Measurements from ENCODE around the gene CAPG.

The CAPG gene

DNA sequence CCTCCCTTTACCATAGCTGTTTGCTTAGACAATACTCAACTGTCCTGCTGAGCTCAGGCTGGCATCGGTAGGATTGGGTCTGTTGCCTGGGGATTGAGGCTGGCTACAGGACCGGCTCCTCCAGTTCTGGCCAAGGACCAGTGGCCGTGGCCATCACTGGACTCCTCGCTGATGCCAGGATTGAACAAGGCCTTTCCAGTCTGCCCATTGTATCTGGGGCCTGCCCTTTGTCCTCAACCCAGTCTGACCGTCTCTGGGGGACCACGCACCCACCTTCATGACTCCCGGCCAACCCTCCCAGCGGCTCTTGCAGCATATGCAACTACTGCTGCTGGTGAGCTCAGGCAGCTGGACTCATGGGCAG is 37.0 kb upstream of the CAPG start:
- Mint-ChIP-seq H3K27ac (no peak overlapping the region), H3K4me3 (no peak overlapping the region), H3K9me3 (no peaks in the 10 kb centered on the region), H3K4me1 (peaks cover 15% of the 10 kb centered on the region), H3K27me3 (ENCODE audit: low read depth, poor library complexity) (no peaks in the 10 kb centered on the region), H3K36me3 (ENCODE audit: low read depth) (no peaks in the 10 kb centered on the region)
- DNase-seq = no peak
- TF ChIP-seq, protein P1, sequence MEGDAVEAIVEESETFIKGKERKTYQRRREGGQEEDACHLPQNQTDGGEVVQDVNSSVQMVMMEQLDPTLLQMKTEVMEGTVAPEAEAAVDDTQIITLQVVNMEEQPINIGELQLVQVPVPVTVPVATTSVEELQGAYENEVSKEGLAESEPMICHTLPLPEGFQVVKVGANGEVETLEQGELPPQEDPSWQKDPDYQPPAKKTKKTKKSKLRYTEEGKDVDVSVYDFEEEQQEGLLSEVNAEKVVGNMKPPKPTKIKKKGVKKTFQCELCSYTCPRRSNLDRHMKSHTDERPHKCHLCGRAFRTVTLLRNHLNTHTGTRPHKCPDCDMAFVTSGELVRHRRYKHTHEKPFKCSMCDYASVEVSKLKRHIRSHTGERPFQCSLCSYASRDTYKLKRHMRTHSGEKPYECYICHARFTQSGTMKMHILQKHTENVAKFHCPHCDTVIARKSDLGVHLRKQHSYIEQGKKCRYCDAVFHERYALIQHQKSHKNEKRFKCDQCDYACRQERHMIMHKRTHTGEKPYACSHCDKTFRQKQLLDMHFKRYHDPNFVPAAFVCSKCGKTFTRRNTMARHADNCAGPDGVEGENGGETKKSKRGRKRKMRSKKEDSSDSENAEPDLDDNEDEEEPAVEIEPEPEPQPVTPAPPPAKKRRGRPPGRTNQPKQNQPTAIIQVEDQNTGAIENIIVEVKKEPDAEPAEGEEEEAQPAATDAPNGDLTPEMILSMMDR (IDR thresholded peaks at IDR 0.05) = no peak

DNA sequence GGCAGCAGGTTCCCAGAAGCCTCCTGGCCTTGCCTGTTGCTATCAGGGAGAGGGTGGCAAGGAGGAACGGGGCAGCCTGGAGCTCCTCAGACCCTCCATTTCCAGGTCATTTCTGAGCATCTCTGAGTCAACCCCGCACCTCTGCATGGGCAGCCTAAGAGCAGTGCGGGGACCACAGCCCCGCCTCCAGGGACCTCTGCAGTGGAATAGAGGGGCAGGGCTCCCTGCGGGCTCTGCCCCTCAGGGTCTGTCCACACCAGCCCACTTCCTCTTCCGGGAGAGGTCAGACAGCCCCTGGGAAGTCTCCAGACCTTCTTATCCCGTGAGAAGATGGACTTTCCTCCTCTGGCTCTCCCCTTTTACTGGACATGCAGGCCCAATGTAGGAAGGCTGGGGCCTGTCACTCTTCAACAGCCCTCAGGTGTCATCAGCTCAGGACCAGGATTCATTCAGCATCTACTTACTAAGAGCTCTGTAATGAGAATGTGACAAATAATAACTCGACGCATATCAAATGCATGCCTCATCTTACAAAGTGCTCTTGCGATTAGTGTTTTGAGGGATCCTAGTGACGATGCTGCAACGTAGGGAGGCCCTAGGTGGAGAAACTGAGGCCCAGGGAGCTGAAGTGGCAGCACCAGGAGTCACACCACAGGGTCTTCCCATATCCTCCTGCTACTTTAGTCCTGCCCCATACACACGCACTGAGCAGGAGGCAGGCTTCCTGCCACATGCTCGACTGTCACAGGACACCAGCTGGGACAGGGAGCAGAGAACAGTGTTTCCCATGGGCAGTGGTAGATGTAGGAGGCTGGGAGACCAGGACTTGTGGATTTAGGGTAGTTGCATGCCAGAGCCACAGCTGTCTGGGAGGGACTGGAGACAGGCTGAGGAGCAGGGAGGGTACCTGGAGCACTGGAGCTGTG is 36.4 kb upstream of the CAPG start:
- Mint-ChIP-seq H3K27me3 (ENCODE audit: low read depth, poor library complexity) (no peaks in the 10 kb centered on the region), H3K9me3 (no peaks in the 10 kb centered on the region), H3K4me1 (peaks cover 14% of the 10 kb centered on the region), H3K36me3 (ENCODE audit: low read depth) (no peaks in the 10 kb centered on the region), H3K27ac (no peak overlapping the region), H3K4me3 (no peak overlapping the region)
- DNase-seq = no peak
- TF ChIP-seq, protein P1 (IDR thresholded peaks at IDR 0.05) = no peak

DNA sequence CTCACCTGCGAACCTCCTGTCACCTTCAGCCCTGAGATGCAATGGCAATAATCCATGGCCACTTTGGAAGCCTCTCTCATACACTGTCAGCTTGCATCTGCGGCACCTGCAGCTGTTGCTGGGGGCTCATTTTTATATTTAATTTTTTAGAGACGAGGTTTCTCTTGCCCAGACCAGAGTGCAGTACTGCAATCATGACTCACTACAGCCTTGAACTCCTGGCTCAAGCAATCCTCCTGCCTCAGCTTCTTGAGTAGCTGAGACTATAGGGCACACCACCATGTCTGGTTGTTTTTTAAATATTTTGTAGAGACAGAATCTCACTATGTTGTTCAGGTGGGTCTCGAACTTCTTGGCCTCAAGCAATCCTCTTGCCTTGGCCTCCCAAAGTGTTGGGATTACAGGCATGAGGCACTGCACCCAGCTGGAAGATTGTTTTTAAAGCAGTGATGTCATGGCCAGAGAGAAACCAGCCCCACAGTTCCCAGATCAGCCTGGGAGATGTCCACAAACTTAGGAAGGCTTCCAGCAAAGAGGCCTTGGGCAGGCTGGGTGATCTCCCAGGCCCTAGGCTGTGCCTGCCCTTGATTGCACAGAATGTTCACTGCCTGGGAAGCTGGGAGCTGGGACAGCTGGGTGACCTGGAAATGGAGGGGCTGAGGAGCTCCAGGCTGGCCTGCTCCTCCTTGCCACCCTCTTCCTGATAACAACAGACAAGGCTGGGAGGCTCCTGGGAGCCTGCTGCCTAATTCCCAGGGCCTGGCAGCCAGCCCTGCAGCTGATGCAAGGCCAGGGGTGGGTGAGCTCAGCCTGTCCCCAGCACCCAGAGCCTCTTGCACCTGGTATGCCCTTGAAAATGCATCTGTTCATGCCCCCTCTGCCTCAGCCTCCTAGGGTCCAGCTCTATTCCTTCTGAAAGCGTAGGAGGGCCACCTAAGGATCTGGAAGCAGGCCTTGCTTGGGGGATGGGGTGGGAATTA is 35.4 kb upstream of the CAPG start:
- DNase-seq = no peak
- no peak overlapping the region for H3K27ac Mint-ChIP-seq
- no peaks in the 10 kb centered on the region for H3K9me3 Mint-ChIP-seq

DNA sequence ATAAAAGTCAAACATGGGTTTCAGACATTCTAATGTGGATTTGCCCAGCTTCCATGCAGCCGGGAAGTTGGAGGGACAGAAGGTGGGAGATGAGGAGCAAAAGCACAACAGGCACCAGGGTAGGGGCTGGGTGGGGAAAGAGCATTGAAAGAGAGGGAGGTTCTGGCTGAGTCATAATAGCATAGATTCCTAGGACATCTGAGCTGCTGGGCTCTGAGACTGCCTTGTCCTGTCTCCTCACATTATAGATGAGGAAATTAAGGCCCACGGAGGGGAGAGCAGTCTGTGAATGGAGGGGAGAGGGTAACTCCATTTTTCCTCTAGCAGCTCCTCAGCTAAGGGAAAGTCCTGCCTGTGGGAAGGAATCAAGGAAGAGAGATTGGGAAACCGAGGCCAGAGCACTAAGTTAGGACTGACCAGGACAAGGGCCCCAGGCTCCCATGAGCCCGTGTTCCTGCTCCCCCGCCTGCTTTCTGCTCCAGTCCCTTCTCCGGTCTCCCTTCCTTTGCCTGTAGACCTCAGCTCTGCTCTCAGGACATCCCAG is 34.5 kb upstream of the CAPG start:
- DNase-seq = no peak
- H3K4me1 Mint-ChIP-seq = peaks cover 14% of the 10 kb centered on the region
- no peaks in the 10 kb centered on the region for H3K9me3 Mint-ChIP-seq
- no peaks in the 10 kb centered on the region for H3K36me3 Mint-ChIP-seq (ENCODE audit: low read depth)
- H3K27me3 Mint-ChIP-seq (ENCODE audit: low read depth, poor library complexity) = no peaks in the 10 kb centered on the region
- no peak overlapping the region for H3K27ac Mint-ChIP-seq
- H3K4me3 Mint-ChIP-seq = no peak overlapping the region
- TF ChIP-seq, protein P1 (IDR thresholded peaks at IDR 0.05) = no peak

More for the DNA sequence above, 35.4 kb upstream of the CAPG start:
- H3K27me3 Mint-ChIP-seq (ENCODE audit: low read depth, poor library complexity) = no peaks in the 10 kb centered on the region
- H3K4me1 Mint-ChIP-seq = peaks cover 14% of the 10 kb centered on the region
- no peak overlapping the region for H3K4me3 Mint-ChIP-seq
- TF ChIP-seq, protein P1 (IDR thresholded peaks at IDR 0.05) = no peak
- no peaks in the 10 kb centered on the region for H3K36me3 Mint-ChIP-seq (ENCODE audit: low read depth)

DNA sequence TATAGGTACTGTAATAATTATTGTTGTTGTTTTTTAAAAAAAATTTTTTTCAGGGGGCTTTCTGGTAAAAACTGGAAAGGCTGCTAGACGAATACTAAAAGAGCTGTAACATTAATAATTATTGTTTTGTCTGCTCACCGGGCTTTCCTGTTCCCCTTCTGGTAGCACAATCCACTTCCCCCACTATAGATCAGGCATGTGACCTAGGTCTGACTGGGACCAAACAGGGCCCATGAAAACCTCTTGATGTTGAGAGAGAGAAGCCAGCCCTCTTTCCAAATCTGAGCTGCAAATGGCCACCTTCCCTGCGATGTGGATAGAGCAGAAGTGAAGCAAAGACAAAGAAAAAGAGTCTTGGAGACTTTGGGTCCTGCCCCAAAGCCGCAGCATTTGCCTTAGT is 31.7 kb upstream of the CAPG start:
- no peak overlapping the region for H3K27ac Mint-ChIP-seq
- H3K4me3 Mint-ChIP-seq = no peak overlapping the region
- H3K36me3 Mint-ChIP-seq (ENCODE audit: low read depth) = no peaks in the 10 kb centered on the region
- no peak for DNase-seq
- TF ChIP-seq, protein P1 (IDR thresholded peaks at IDR 0.05) = no peak
- H3K4me1 Mint-ChIP-seq = peaks cover 36% of the 10 kb centered on the region
- H3K27me3 Mint-ChIP-seq (ENCODE audit: low read depth, poor library complexity) = peaks cover 6% of the 10 kb centered on the region
- no peaks in the 10 kb centered on the region for H3K9me3 Mint-ChIP-seq
